Measurements from ENCODE around the gene MED13L.

GRCh38 chr12:116071555-116072230 is 205.8 kb downstream of the MED13L start:
- TF ChIP-seq CTCF (IDR thresholded peaks at IDR 0.05; ENCODE audit: borderline replicate concordance, extremely low read depth, low read length, poor library complexity, severe bottlenecking) (no peak), EZH2 (IDR thresholded peaks at IDR 0.05; ENCODE audit: borderline replicate concordance, low read depth, low read length, severe bottlenecking) (no peak)

Data from DND-41 (cell line).